Measurements from ENCODE around the gene UTP25.

Gene UTP25

GRCh38 chr1:209845408-209845725 is 17.6 kb downstream of the UTP25 start:
- peak; percentile 91 for DNase-seq

DNA sequence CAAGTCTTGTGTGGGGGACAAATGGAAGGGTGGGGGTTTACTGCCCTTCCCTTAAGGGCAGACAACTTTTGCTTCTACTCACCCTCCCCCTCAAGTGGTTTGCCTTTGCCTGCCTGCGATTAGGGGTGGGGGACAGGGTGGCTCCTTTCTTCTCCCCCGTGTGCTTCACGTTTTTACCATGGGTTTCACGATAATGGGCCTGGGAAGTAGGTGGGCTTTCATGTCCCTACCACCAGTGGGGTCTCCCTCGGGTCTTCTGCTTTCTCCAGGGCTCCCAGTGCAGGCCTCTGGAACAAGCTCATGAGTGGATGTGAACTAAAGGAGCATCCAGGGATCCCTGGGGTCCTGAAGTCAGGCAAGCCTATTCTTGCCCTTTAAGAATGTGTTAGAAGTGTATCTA is 21.6 kb downstream of the UTP25 start:
- no peak for DNase-seq

GRCh38 chr1:209850342-209850979 is 22.7 kb downstream of the UTP25 start:
- DNase-seq = peak; percentile 52

GRCh38 chr1:209853676-209854075 is 25.9 kb downstream of the UTP25 start:
- peak; percentile 4 for DNase-seq

DNA sequence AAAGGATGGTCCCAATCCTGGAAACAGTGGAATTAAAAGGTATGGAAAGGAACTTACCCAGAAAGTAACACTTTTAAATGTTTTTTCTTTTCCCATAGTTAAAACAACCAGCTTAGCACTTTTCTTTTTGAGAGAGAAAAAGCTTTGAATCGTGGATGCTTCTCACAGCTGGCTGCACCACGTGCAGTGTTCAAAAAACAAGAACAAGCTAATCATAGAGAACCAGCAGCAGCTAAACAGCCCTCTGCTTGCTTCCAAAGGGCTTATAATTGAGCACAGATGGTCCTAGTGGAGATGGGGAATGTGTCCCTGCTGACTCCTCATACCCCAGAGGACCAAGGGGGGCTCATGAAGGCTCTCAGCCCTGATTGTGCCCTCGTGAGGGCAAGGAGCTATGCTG is 26.4 kb downstream of the UTP25 start:
- DNase-seq = no peak

DNA sequence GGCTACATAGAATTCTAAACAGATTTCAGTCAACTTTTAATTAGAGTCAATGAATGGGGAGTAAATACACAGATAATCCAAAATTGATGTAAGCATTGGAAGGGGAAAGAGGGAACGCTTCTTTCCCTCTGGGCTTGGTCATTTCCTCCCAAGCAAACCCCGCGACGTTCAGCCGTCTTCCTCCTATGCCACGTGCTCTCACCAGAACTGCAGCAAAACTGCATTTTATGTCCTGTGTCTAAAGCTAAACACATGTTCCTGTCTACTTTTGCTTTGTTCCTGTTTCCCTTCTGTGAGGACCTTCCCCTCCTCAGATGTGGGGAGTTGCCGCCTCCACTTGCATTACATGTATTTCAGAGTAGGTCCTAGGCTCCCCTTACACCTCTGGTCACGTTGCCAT is 27.2 kb downstream of the UTP25 start:
- no peak for DNase-seq

- DNase-seq = no peak
These were observed 27.9 kb downstream of the UTP25 start for GRCh38 chr1:209855623-209856022.

DNA sequence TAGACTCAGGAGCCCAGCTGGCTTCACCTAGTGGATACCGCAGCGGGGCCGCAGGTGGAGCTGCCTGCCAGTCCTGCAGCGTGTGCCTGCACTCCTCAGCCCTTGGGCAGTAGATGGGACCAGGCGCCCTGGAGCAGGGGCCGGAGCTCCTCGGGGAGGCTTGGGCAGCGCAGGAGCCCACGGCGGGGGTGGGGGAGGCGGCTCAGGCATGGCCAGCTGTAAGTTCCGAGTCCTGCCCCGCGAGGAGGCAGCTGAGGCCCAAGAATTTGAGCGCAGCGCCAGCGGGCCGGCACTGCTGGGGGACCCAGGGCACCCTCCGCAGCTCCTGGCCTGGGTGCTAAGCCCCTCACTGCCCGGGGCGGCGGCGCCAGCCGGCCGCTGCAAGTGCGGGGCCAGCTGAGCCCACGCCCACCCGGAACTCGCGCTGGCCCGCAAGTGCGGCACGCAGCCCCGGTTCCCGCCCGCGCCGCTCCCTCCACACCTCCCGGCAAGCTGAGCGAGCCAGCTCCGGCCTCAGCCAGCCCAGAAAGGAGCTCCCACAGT is 30.9 kb downstream of the UTP25 start:
- DNase-seq = no peak

GRCh38 chr1:209860293-209860881 is 32.6 kb downstream of the UTP25 start:
- peak; percentile 83 for DNase-seq

DNA sequence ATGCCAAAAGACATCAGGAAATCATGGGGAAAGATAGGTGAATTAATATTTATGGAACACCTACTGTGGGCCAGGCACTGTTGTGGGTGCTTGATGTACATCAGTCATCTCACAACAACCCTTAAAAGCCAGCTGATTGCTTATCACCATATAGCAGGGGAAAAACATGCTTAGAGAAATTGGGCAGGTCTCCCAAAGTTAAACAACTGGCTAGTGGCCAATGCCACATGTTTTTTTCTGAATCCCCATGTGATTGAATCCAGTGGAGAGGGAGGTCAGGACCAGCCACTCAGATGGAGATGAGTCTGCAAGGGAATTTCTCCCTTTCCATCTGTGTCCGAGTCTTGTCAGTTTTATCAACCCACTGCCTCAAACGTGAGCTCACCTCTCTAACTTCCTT is 33.5 kb downstream of the UTP25 start:
- no peak for DNase-seq

GRCh38 chr1:209862391-209863356 is 34.9 kb downstream of the UTP25 start:
- DNase-seq = no peak

- DNase-seq = no peak
These were observed 36.2 kb downstream of the UTP25 start for GRCh38 chr1:209863766-209864485.

GRCh38 chr1:209866201-209866600 is 38.4 kb downstream of the UTP25 start:
- DNase-seq = no peak

DNA sequence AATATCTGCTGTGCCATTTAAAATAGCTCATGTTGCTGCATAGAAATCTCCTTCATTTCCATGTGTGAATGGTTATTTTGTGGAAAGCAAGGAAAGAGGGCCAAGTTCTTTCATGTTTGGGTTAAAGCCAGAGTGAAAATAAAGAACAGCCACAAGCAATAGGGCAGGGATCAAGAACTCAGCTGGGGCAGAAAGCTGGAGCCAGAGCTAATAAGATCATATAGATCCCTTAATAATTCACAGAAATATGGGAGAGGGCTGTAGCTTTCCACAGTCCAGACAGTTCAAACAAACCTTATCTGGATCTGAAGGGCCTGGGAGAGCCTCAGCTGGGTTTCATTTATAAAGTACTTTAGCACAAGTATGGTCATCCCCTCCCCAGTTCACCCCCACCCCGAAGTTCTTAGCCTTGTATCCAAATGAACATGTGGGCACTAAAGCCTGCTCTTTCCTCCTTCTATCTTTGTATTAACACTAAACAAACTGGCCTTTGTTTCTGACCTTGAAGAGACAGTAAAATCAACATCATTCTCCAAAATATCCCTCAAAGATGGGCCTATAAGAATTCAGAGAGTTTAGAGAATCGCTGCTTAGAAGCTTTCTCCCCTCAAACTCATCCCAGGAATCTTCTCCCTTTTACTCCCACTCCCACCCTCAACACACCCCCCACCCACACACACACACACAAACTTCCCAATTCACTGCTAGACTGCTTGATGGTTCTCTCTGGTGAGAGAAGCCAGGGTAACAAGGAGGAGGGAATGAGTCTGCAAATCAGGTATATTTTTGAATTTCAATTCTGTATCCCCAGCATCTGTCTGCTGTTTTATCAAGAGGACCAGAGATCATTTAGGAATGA is 41.7 kb downstream of the UTP25 start:
- no peak for DNase-seq

GRCh38 chr1:209870151-209870831 is 42.5 kb downstream of the UTP25 start:
- no peak for DNase-seq

GRCh38 chr1:209871006-209871405 is 43.2 kb downstream of the UTP25 start:
- DNase-seq = no peak

GRCh38 chr1:209871430-209871829 is 43.7 kb downstream of the UTP25 start:
- DNase-seq = no peak

DNA sequence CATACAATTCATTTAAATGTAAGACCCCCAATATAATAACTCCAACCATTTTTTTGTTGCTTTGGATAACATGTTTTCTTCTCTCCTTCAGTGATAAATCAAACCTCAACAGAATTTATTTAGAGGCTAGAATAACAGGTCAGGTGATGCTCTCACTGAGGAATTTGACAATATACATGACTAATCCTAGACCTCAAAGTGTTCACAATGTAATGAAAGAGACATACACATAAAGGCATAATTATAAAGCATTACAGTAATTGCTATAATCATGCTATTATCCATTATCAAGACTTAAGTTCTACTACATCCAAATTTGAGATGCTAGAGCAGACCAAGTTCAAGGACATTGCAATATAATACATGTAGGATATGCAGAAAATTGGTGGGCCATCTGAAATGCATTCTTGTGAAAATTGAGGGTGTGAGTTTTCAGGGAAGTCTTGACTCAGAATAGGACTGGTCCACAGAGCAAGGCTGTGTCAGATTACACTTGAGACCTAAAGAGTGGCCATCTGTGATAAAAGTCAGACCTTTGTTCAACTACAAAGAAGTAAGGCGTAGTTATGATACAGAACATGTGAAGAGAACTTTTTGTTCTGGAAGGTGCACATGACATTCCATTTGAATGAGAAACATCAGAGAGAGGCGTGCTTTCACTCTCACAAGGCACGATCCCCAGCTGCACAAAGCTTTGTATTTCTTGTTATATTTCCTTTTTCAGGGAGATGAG is 45.5 kb downstream of the UTP25 start:
- peak; percentile 24 for DNase-seq

DNA sequence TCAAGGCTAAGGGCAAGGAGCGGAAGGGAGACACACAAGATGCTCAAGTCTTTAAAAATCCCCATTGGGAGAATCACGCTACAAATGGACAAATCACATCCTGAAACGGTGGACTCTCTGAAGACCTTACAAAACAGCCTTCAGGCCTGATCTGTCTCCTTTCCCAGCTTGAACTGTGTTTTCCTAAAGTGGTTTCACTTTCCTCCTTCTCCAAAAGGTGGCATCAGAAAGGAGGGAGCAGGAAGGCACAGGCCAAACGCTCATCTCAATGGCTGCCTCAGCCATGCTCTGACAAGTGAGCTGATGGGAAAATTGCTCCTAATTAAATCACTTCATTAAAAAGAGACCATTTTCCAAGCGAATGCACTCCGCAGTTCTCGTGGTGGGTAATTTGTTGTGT is 47.7 kb downstream of the UTP25 start:
- DNase-seq = peak; percentile 88

DNA sequence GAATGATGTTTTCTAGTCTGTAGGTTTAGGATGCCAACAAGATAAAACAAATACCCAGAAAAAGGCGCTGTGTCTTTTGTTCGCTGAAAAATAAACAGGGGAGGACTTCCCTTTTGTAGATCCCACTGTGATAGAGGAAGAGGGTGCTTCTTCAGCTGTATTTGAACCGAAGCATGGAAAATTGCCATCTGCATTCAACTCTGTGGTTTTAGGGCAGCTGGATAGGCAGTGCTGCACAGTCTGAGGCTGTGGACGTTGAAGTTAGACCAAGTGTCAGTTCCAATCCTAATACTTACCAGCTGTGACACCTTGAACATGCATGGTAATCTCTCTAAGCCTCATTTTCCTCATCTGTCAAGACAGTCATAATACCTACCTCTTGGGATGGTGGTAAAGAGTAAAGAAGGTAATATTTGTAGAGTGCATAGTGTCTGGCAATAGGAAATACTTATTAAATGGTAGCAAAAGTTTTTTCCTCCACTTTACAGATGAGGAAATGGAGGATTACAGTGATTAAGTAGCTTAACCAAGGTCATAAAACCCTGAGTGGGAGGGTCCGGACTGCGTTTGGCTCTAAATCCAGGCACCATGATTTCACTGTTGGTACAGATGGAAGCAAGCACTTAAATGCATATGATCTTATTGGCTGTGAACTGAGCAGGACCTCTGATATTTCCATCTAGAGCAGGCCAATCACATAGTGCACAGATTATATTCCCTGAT is 48.5 kb downstream of the UTP25 start:
- peak; percentile 20 for DNase-seq

Data from NCI-H1105 (cell line).